GM12878 (cell line): ENCODE data around the gene C2orf74. TPM values are rescaled to one million over a fixed set of nuclear protein-coding genes. Genes with fewer than 3 reads are reported as not detected.
"Not testable (repeated sequence)": the region's sequence is repeated elsewhere in the genome, so short reads cannot be mapped to it uniquely, and the experiment has no call there.

Source experiments
- ATAC-seq: fragments of 200-7000 bp; cut with Tn5 transposase; 3 replicates; pipeline ENCODE4 v1.9.1; 2020; ENCODE audit warnings: mild to moderate bottlenecking, moderate library complexity
- BruUV-seq: library from RNA; stranded (reverse); fragments of 400-500 nt; replicated peaks from 2 replicates; lab custom pipeline; 2021; lab: Mats Ljungman, UMichigan
- CTCF ChIA-PET: fragments of 300-600 bp; sonication (Branson Sonifier 250); formaldehyde crosslinking; extraction: SDS; loops from one replicate; lab custom pipeline; 2021; ENCODE audit warnings: inconsistent platforms; lab: Yijun Ruan, JAX
- POLR2A ChIA-PET: fragments of 350-600 bp; formaldehyde crosslinking; extraction: SDS; loops from one replicate; lab custom pipeline; 2021; ENCODE audit warnings: inconsistent platforms; lab: Charles Lee
- RAD21 ChIA-PET: fragments of 300-600 bp; sonication (Branson Sonifier 250); formaldehyde crosslinking; loops from one replicate; lab custom pipeline; 2023; ENCODE audit warnings: antibody characterized with exemption; ENCODE audit not compliant: unreplicated experiment; lab: Charles Lee
- SMC1A ChIA-PET: fragments of 300-600 bp; sonication (Branson Sonifier 250); formaldehyde crosslinking; loops from one replicate; lab custom pipeline; 2023; ENCODE audit not compliant: unreplicated experiment, uncharacterized antibody; lab: Charles Lee
- DNase-seq: peaks from one replicate; pipeline ENCODE4 v3.0.0-alpha.2; 2011; ENCODE audit warnings: low read depth, low spot score
- FAIRE-seq: peaks from 3 replicates; lab custom pipeline; 2011; peaks lifted over from hg19 to GRCh38; lab: Jason Lieb, UNC
- H2AFZ ChIP-seq: 2 replicates; pipeline ENCODE4 v1.6.0; 2011; ENCODE audit warnings: low read depth, low read length, control low read depth; ENCODE audit not compliant: control insufficient read depth
- H3K27ac ChIP-seq: 2 replicates; pipeline ENCODE4 v1.5.1; 2011; ENCODE audit warnings: control low read depth; ENCODE audit not compliant: control insufficient read depth, insufficient read depth
- H3K27me3 ChIP-seq, 2 experiments: replicated peaks in 1 of 2; 2 replicates each; pipeline versions ENCODE4 v1.6.0 to v1.6.1; 2011; ENCODE audit warnings: low read length in 1 of 2; ENCODE audit not compliant: control insufficient read depth in 2 of 2, insufficient read depth in 2 of 2
- H3K36me3 ChIP-seq, 2 experiments: 2 replicates each; pipeline ENCODE4 v1.5.1; 2011; ENCODE audit warnings: low read length in 1 of 2; ENCODE audit not compliant: control insufficient read depth in 2 of 2, insufficient read depth in 2 of 2
- H3K4me1 ChIP-seq: 2 replicates; pipeline ENCODE4 v1.6.1; 2011; ENCODE audit warnings: mild to moderate bottlenecking, low read length, moderate library complexity, mixed read lengths; ENCODE audit not compliant: control insufficient read depth, insufficient read depth
- H3K4me2 ChIP-seq: 2 replicates; pipeline ENCODE4 v1.6.0; 2011; ENCODE audit warnings: control low read depth; ENCODE audit not compliant: control insufficient read depth, insufficient read depth
- H3K4me3 ChIP-seq: fragments of 200-600 bp; sonication (generic); 2 replicates; pipeline ENCODE4 v1.5.1; 2016
- H3K79me2 ChIP-seq: 2 replicates; pipeline ENCODE4 v1.6.0; 2011; ENCODE audit warnings: low read length; ENCODE audit not compliant: control insufficient read depth, insufficient read depth
- H3K9ac ChIP-seq: 2 replicates; pipeline ENCODE4 v1.8.0; 2011; ENCODE audit warnings: low read length, control low read depth, mixed read lengths; ENCODE audit not compliant: control insufficient read depth, insufficient read depth
- H3K9me3 ChIP-seq: replicated peaks from 3 replicates; pipeline ENCODE4 v1.5.1; 2011; ENCODE audit warnings: mild to moderate bottlenecking, low read length; ENCODE audit not compliant: control insufficient read depth, insufficient read depth
- H4K20me1 ChIP-seq: 2 replicates; pipeline ENCODE4 v1.6.0; 2011; ENCODE audit not compliant: control insufficient read depth, insufficient read depth
- GATAD2B ChIP-seq: fragments of 450-650 bp; conservative IDR thresholded peaks from 2 replicates; pipeline ENCODE4 v1.6.1; 2017; ENCODE audit warnings: low read depth, mild to moderate bottlenecking, moderate library complexity
- NFYA ChIP-seq: IDR thresholded peaks from 2 replicates; pipeline ENCODE4 v1.6.1; 2011; ENCODE audit warnings: low read depth, mild to moderate bottlenecking, low read length, improper control_type of control experiment, borderline replicate concordance
- RUNX3 ChIP-seq: IDR thresholded peaks from 2 replicates; pipeline ENCODE4 v1.6.1; 2012; ENCODE audit warnings: low read length, inconsistent platforms
- SUZ12 ChIP-seq: fragments of 200-600 bp; sonication (generic); IDR thresholded peaks from one replicate; pipeline ENCODE4 v1.6.1; 2018; ENCODE audit warnings: antibody characterized with exemption, mild to moderate bottlenecking; ENCODE audit not compliant: unreplicated experiment
- YBX1 ChIP-seq: fragments of 450-650 bp; IDR thresholded peaks from 2 replicates; pipeline ENCODE4 v1.6.1; 2016; ENCODE audit warnings: antibody characterized with exemption
- ZNF207 ChIP-seq: fragments of 450-650 bp; IDR thresholded peaks from 2 replicates; pipeline ENCODE4 v1.6.1; 2014; ENCODE audit warnings: antibody characterized with exemption, mild to moderate bottlenecking, borderline replicate concordance
- WGBS: methylation state at CpG from one replicate; pipeline ENCODE4 v1.1.6; 2016; ENCODE audit warnings: low lambda C conversion rate; ENCODE audit not compliant: insufficient replicate concordance, insufficient coverage; ENCODE audit errors: missing lambda C conversion rate; 5-methylcytosine and 5-hydroxymethylcytosine counted together
- in situ Hi-C: fragments of 300-500 bp; cut with MboI; formaldehyde crosslinking; loops from 9 replicates; pipeline ENCODE4 v1.14.3; 2018; ENCODE audit warnings: mixed read lengths
- intact Hi-C: fragments of 100-400 bp; cut with micrococcal nuclease; formaldehyde crosslinking; loops from one replicate; pipeline ENCODE4 v1.14.2; 2022; ENCODE audit not compliant: unreplicated experiment
- polyA plus RNA-seq, 11 experiments: library from polyadenylated mRNA; depleted of rRNA in 4 of 11; unstranded in 6 of 11; stranded (reverse) in 5 of 11; fragments of >200 nt; fragmentation: Nextera tagmentation in 4 of 11; fragmentation: Illumina TruSeq in 1 of 11; extraction: Ambion mirVana in 4 of 11; extraction: Trizol in 1 of 11; gene quantifications; 1 replicate in 1 of 11; 2 replicates in 10 of 11; pipeline versions ENCODE4 v1.2.1 to v1.2.3, GENCODE V29; 2011 to 2016; ENCODE audit warnings: inconsistent platforms in 2 of 11, missing spikeins in 2 of 11, low read depth in 1 of 11
- total RNA-seq, 4 experiments: library from RNA; depleted of rRNA in 3 of 4; stranded (reverse); fragments of >200 nt in 3 of 4; fragmentation: Illumina TruSeq in 1 of 4; extraction: Trizol in 1 of 4; gene quantifications; 2 replicates each; pipeline versions ENCODE4 v1.2.1 to v1.2.3, GENCODE V29; 2013 to 2021
- TF ChIP-seq, protein P1 (sequence below): IDR thresholded peaks from 2 replicates; pipeline ENCODE4 v1.6.1; 2011; ENCODE audit warnings: low read depth, low read length, improper control_type of control experiment, borderline replicate concordance
- TF ChIP-seq, protein P2 (sequence below): IDR thresholded peaks from 2 replicates; pipeline ENCODE4 v1.6.1; 2011; ENCODE audit warnings: borderline replicate concordance, low read depth, mild to moderate bottlenecking, moderate library complexity, mixed read lengths, low read length; ENCODE audit not compliant: insufficient read depth; ENCODE audit errors: extremely low read length

C2orf74 gene
- total and polyA plus RNA-seq, 10 of the 15 experiments (the other 5 are each of a cell fraction or from before 2014, with no cell fraction given) = 3.8 to 25.0 (median 15.2) TPM

DNA sequence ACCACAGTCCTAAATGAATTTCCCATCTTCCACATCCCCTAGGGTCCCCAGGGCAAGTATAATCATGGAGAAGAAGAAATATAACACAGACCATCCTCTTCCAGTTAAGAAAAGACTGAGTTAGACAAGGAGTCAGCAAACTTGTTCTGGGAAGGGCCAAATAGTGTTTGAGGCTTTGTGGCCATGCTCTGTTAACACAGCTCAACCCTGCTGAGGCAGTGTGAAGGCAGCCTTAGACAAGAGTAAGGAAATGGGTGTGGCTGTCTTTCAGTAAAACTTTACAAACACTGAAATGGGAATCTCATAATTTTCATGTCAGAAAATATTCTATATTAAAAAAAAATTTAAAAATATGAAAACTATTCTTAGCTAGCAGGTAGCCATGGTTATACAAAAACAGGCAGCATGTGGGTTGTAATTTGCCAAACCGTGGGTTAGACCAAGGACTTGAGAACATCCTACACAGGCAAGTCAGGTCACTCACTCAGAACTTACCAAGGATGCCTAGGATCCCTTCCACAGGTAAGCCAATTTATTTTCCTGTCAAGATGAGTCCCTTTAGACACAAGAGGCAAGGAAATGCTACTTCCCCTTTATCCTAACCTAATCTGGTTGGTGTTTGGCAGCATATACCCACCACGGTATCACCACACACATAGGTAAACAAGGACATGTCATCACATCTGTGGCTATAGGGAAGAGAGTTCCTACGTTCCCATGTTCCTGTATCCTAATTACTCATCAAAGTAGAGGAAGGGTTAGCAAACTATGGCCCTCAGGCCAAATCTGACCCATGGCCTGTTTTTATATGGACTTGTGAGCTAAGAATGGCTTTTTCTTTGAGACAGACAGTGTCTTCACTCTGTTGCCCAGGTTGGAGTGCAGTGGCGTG, 31.9 kb downstream of the C2orf74 start (continued):
- TF ChIP-seq, protein P1, sequence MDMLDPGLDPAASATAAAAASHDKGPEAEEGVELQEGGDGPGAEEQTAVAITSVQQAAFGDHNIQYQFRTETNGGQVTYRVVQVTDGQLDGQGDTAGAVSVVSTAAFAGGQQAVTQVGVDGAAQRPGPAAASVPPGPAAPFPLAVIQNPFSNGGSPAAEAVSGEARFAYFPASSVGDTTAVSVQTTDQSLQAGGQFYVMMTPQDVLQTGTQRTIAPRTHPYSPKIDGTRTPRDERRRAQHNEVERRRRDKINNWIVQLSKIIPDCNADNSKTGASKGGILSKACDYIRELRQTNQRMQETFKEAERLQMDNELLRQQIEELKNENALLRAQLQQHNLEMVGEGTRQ = no peak
- TF ChIP-seq SUZ12 (no peak), GATAD2B (no peak), NFYA (no peak), RUNX3 (no peak), YBX1 (no peak), ZNF207 (no peak)
- TF ChIP-seq, protein P2, sequence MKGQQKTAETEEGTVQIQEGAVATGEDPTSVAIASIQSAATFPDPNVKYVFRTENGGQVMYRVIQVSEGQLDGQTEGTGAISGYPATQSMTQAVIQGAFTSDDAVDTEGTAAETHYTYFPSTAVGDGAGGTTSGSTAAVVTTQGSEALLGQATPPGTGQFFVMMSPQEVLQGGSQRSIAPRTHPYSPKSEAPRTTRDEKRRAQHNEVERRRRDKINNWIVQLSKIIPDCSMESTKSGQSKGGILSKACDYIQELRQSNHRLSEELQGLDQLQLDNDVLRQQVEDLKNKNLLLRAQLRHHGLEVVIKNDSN = no peak

DNA sequence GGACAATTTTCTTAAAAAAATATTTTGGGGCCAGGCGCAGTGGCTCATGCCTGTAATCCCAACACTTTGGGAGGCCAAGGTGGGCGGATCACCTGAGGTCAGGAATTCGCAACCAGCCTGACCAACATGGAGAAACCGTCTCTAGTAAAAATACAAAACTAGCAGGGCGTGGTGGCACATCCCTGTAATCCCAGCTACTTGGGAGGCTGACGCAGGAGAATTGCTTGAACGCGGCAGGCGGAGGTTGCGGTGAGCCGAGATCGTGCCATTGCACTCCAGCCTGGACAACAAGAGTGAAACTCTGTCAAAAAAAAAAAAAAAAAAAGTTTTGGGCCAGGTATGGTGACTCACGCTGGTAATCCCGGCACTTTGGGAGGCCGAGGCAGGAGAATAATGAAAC, 32.7 kb downstream of the C2orf74 start:
- H3K27ac ChIP-seq, H3K4me1 ChIP-seq, H3K4me2 ChIP-seq, H3K9ac ChIP-seq, POLR2A ChIA-PET, H3K27me3 ChIP-seq, RAD21 ChIA-PET, DNase-seq, H2AFZ ChIP-seq, BruUV-seq, FAIRE-seq, H3K79me2 ChIP-seq, H3K4me3 ChIP-seq, intact Hi-C loops, H4K20me1 ChIP-seq, ATAC-seq, H3K9me3 ChIP-seq, in situ Hi-C loops: not testable (repeated sequence)
- CTCF ChIA-PET = interaction anchor here (1.2 kb wide), 1 partner anchor 196 kb away, joined by 3 read pairs; no protein-coding TSS in a partner anchor
- peaks cover 0 to 13% of the 10 kb centered on the region in 2 experiments for H3K36me3 ChIP-seq
- SMC1A ChIA-PET = interaction anchor here (0.8 kb wide), 1 partner anchor 16 kb away, joined by 3 read pairs; no protein-coding TSS in a partner anchor
- 97% methylated on average over 12 of the region's 15 CpGs for WGBS
